HG02642 (cell line): ENCODE data around the gene PDLIM3.
"Not testable (repeated sequence)": the region's sequence is repeated elsewhere in the genome, so short reads cannot be mapped to it uniquely, and the experiment has no call there.

Experiments used
- ATAC-seq: cut with Tn5 transposase; IDR thresholded peaks from one replicate; pipeline ENCODE4 v1.9.1; 2021; ENCODE audit warnings: mild to moderate bottlenecking; ENCODE audit not compliant: unreplicated experiment, poor library complexity

PDLIM3 gene, protein sequence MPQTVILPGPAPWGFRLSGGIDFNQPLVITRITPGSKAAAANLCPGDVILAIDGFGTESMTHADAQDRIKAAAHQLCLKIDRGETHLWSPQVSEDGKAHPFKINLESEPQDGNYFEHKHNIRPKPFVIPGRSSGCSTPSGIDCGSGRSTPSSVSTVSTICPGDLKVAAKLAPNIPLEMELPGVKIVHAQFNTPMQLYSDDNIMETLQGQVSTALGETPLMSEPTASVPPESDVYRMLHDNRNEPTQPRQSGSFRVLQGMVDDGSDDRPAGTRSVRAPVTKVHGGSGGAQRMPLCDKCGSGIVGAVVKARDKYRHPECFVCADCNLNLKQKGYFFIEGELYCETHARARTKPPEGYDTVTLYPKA

DNA sequence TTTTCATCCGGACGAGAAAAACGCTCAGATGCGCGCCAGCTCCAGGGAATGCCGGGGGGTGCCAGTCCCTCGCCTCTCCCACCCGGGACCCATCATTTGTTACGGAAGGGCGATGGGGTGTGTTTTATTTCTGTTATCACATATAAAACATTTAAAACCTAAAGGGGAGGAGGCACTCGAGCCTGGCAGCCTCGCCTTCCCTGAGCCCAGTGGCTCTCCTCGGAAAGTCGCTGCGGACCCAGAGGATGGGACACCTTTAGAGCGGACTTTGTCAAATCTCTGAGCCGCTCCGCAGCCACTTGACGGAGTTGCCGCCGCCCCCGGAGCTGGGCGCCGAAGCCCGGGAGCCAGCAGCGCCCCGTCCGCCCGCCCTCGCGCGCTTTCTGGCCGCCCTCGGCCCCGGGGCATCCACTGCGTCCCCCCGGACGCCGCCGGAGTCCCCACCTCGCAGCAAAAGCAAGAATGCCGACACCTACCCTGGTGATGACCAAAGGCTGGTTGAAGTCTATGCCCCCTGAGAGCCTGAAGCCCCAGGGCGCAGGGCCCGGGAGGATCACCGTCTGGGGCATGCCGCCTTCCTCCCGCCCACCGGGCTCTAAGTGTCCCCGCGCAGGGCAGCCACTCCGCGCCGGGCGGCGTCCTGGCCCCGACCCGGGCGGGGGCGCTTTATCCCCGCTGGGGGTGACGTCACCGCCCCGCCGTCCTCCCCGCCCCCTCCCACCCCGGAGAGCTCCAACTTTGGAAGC, at the start of gene PDLIM3:
Gene PDLIM3, minus strand, starts transcription at position 642 of the 746 bp plus-strand sequence. Its CDS starts 73 bp downstream, at position 569.
- ATAC-seq, result no peak

DNA sequence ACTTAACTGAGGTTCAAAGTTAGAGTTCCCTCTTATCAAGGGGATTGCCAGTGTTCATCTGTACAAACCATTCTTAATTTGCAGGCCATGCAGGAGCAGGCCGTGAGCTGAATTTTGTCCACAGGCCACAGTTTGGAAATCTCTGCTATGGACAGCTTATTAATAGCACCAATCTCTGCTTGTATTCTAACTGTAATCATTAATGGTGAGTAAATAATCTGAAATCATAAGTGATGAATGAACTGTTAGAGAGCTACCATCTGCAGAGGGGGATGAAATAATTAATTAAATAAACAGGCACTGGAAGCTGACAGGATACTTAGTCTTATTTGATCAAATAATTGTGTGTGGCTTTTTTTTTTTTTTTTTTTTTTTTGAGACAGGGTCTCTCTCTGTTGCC, 48.5 kb upstream of the PDLIM3 start:
- ATAC-seq, result no peak

DNA sequence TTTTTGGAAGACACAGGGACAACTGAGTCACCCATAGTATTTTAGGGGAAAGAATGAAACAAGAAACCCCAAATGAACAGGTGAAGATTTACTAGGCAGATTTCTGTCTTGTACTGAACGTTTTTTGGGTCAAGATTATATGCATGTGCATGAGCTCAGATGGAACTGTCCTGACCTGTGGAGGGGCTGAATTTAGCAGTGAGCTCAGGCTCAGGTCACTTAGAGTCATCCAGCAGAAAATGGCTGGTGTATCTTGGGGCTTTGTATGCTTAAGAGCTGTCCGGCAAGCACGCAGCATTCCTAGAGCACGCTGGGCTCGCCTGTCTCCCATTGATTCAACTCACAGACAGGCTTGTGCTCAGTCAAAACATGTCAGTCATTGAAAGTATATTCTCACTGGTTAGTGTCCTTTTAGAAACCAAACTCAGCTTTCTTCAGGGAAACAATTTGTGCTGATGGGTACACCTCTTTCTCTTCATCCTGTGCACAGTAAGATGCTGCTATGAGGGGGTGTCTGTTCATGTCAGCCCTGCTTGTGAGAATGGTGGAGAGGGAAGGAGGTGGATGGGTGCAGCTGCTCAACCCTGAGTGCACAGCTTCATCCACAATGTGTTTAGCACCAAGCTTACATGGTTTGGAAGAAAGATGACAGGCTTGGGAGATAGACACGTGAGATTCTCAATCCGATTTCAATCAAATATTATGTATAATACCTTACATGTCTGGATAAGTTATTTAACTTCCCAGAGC, 47.5 kb upstream of the PDLIM3 start:
- ATAC-seq, result no peak

DNA sequence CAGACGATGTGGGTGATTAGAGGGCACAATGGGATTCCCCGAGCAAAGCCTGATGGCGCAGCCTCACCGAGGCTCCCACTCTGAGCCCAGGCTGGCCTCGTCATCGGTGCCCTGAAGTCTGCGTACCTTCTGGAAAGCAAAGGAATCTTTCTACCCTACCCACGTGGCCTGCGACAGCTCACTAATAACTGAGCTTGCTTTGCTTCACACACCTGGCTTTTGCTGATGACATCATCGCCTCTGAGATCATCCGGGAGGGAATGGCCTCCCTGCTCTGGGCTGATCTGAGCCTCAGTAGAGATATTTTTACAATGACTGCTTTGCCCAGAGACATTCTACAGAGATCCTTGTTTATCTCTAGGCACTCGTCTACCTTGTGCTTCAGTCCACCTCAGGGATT, 45.4 kb upstream of the PDLIM3 start:
- no peak for ATAC-seq

DNA sequence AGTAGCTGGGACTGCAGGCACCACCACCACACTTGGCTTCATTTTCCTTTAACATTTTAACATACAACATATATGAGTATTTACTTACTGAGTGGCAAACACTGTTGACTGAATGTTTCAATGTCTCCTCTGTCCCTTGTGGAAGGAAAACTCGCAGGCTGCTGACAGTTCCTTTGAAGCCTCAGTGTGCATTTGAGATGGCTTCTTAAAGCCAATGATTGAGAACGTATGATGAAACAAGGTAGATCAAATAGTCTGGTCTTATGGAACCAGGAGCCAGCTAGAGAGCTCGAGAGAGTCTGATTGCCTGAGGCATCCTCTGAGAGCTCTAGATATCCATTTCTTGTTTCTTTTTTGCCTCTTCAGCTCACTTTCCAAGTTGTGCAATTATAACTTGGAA, 43.0 kb upstream of the PDLIM3 start:
- no peak for ATAC-seq

DNA sequence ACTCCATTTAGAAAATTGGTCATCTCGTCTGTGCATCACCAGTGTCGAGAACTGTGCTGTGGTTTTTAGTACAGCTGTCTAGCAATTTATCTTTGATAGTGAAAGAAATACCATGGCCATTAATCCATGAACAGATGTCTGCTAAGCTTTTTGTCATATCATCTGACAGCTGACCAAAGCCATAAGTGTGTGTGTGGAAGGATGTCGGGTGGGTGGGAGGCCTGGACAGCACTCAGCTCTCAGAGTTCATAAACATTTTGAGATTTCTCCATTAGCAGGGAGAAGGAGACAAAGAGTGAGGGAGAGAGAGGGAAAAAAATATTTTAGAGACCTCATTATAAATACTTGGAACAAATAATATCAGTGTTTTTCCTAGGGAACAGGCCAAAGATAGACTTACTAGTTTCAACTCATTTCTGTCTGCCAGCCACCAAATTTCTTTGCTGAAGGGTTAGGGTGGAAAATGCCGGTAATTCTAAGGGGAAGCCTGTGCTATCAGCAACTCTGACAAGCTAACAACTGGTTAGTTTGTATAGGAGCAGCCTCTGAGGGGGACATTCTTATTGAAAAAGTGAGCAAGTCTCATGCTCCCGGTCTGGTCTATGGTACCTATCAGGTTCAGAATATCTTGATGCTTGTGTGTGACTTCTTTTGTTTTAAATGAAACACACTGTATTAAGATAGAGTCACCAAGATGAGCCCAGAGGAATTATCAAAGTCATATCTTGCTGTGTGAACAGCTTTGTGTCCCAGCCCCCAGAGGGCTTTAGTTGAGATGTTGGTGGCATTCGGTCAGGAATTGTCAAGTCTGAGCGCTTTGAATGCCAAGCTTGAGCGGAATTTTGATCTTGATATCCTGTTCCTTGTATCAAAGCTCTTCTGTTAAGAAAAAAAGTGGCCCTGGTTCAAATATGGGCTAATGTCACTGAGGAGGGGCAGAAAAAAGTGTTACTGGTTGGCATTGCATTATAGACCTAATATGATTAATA, 41.9 kb upstream of the PDLIM3 start:
- ATAC-seq, result no peak

DNA sequence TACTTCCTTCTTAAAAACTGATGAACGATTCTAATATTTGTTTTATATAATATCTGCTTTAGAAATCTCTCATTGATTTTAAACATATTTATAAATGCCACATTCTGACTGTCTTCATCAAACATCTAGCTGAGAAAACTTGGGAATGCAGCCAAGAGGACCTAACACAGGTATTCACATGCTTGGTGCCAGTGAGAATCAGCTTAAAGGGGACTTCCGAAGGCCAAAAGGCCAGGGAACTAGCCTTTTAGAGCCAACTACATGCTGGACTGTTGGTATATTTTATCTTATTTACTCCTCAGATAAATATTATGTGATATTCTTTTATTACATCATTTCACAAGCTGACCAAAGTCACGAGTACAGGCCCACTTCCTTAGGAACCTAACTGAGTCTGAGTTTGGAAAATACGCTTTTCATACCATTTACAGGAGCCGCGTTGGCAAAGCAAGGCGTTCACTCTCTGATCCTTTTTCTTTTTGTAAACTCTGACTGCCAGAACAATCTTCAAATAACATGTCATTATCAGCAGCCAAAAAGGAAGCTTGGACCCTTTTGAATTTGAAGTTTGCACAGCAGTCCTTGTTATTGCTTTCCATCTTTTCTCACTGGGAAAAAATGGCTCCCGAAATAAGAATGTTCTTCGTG, 41.1 kb upstream of the PDLIM3 start:
- no peak for ATAC-seq

DNA sequence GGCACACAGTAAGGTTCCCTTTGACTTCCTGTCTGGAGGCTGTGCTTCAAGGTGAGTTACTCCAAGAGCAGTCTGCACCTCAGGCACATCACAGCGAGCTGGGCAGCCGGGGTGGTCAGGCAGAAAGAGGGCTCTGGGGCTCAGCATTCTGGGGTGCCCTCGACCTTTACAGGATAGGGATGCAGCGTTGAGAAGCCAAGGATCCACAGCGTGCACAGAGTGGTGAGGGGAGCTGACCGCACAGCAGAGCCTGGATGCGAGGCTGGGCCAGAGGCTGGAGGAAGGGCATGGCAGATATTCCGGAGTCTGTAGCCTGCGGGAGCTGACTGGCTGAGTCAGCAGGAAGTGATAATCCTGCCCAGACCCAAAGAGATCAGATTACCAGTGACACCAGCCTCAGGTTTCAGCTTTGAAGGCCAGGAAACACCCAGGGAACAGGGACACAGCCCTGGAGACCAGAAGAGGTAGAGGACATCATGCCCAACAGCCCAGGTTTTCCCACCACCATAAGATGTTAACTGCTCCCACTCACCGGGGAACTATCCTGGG, 38.4 kb upstream of the PDLIM3 start:
- no peak for ATAC-seq

DNA sequence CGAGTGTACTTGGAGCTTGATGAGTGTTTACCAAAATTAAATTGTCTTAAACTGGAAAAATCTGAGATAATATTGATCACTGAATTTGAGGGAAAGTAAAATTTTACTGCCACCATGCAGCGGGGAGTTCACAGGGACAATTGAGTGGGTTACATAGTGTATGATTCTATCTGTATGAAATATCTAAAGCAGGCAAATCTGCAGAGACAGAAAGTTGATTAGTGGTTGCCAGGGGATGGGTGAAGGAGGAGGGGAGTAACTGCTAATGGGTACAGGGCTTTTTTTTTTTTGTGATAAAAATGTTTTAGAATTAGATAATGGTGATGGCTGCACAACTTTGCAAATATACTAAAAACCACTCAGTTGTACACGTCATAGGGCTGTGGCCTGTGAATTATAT, 35.4 kb upstream of the PDLIM3 start:
- ATAC-seq, result no peak

DNA sequence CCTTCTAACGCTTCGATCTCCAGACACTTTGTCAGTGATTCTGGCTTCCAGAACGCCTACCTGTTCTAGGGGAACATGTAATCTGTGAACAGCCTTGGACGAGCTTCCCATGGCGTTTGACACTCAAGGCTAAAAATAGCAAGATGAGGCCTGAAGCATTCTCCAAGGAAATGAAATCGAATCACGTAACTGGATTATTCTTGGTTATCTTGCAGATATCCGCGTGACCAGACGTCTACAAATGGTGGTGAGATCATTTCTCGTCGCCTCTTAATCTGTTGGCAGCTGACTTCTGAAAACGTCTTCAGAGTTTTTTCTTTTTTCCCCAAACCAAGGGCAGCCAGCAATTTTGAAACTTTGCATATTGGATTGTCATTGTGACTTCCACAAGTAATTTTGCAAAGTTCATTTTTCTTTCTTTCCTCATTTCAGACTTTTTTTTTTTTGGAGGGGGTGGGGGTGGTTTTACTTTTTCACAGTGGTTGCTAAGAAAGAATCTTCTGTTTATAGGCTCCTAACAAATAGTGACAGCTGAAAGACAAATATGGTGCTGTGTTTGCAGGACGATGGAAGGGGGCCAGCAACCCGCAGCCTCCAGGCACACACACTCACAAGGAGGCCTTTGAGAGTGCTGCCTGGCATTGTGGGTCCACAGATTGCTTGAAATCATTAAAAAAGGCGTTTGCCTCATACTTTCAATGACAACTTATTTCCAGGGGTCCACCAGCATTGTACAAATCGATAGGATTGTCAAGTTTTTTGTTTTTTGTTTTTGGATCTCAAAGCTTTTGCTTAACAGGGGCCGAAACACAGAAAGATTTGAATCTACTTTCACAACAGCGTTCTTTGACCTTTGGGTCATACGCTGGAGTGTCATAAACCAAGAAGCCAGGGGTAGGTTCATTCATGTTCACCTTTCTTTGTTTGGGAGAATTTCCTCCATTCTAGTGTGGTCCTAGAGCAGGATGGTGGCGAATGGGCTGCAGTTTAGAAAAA, 32.4 kb upstream of the PDLIM3 start:
- no peak for ATAC-seq

DNA sequence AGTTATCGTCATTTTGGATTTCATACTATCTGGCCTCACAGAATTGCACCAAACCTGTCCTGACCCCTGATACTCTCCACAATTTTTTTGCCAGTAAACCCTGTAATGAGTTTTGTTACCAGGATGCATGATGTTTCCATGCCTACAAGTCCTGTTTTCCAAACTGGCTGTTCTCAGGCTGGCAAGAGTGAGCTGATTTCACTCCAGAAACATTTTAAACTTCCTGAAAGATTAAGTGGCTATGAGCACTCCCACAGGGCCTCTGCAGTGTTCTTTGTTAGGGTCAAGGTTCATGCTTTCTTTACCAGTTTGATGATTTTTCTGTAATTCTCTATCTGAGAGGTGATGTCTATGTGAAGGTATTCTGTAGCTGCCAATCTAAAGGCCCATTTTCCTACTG, 31.7 kb upstream of the PDLIM3 start:
- ATAC-seq, result no peak

DNA sequence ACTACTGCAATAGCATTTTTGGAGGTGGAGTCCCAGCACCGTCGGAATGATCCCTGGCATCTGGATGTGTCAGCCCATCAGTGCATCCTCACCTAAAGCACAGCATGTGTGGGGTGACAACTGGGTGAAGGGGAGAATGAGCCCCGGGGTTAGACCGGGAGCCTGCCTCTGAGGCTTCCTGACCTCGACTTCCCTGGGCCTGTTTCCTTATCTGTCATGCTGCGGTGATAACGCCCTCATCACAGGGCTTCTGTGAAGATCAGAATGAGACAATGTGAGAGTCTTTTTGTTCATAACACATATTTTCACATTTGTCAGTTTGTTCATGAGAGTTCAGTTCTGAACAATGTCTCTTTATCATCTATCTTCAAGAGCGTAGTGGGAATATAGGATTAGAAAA, 31.1 kb upstream of the PDLIM3 start:
- ATAC-seq, result no peak

DNA sequence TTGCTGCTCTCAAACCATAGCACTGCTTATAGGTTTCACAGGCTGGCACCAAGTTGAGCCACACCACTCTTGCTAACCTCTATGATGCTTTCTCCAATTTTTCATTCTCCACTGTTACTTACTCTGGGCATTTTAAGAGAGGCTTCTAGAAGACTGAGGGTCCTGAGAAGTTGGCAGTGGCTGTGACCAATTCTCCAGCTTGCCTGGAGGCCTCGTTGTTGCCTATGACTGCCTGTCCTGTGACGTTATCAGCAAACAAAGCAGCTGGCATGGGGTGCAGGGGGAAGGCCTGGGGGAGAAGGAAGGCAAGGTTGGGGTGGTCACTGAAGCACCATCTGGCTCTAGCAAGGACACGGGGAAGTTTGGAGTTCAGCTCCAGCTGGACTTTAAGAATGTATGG, 30.4 kb upstream of the PDLIM3 start:
- no peak for ATAC-seq

DNA sequence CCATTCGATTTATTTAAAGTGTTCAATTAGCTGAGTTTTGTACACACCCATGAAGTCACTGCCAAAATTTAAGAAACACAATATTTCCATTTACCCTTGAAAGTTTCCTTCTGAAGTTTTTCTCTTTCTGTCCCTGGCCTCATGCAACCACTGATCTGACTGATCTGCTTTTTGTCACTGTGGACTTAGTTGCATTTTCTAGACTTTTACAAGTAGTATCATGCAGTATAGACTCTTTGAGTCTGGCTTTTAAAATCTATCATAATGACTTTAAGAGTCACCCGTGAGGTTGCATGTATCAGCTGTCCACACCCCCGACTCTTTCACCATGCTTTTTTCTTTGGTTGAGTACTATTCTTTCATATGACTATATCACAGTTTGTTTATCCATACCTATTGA, 29.0 kb upstream of the PDLIM3 start:
- ATAC-seq, result no peak

DNA sequence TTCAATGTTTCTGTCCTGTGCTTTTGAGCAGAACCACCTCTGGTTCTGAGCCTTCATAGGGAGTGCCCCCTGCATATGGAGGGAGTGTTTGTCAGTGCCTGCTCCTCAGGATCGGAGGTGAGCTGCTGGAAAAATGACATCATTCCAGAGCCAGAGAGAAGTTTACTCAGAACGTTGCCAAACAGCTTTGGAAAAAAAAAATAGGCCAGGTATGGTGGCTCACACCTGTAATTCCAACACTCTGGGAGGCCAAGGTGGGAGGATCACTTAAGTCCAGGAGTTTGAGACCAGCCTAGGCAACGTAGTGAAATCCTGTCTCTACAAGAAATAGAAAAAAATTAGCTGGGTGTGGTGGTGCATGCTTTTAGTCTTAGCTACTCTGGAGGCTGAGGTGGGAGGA, 27.2 kb upstream of the PDLIM3 start:
- no peak for ATAC-seq

DNA sequence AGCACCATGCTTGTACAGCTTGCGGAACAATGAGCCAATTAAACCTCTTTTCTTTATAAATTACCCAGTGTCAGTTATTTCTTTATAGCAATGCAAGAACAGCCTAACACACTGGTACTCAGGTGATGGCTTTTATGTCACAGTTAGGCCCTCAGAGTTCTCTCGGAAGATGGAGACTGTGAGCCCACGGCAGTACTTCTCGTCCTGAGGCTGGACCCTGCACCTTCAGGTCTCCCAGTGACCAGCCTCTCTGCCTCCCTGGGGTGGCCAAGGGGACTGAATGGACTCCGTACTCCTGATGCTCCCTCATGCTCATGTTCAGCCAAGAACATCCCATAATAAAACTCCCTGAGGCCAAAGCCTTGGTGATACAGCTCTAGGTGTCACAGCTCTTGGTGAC, 25.0 kb upstream of the PDLIM3 start:
- no peak for ATAC-seq

DNA sequence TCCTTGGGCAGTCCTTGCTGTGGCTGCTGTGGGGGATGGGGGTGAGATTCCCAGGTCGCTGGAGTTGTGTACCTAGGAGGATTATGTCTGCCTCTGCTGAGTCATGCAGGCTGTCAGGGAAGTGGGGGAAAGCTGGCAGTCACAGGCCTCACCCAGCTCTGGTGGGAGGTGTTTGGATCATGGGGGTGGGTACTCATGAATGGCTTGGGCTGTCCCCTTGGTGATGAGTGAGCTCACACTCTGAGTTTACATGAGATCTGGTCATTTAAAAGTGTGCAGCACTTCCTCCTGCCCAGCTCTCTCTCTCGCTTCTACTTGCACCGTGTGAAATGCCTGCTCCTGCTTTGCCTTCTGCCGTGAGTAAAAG, 24.6 kb upstream of the PDLIM3 start:
- ATAC-seq, result no peak

DNA sequence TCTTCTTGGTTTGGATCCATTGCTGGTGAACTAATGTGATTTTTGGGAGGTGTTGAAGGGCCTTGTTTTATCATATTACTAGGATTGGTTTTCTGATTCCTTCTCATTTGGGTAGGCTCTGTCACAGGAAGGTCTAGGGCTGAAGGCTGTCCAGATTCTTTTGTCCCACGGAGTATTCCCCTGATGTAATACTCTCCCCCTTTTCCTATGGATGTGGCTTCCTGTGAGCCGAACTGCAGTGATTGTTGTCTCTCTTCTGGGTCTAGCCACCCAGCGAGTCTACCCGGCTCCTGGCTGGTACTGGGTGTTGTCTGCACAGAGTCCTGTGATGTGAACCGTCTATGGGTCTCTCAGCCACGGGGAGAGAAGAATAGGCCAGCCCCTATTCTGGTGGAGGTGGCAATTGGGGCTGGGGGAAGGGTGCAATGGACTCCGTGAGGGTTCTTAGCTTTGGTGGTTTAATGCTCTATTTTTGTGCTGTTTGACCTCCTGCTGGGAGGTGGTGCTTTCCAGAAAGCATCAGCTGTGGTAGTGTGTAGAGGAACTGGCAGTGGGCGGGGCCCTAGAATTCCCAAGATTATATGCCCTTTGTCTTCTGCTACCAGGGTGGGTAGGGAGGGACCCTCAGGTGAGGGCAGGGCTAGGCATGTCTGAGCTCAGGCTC, 24.1 kb upstream of the PDLIM3 start:
- ATAC-seq, result not testable (repeated sequence)
